Tibial nerve (tissue), 4 donors: ENCODE measurements around the gene BCAS3. TPM values are rescaled to one million over a fixed set of nuclear protein-coding genes. Genes with fewer than 3 reads are reported as not detected.
"Not testable (repeated sequence)": the region's sequence is repeated elsewhere in the genome, so short reads cannot be mapped to it uniquely, and the experiment has no call there.

Source experiments
- DNase-seq, 2 donors: peaks; one replicate each; pipeline ENCODE4 v3.0.0-alpha.2; 2019; ENCODE audit warnings: low spot score in 2 of 2
- H3K27ac ChIP-seq, 4 donors: fragments of 200-600 bp; sonication (generic) in 3 of 4; one replicate each; pipeline ENCODE4 v1.5.1; 2017 to 2019; ENCODE audit warnings: mild to moderate bottlenecking in 1 of 4
- H3K27me3 ChIP-seq, 2 donors: fragments of 200-600 bp; sonication (generic) in 1 of 2; one replicate each; pipeline versions ENCODE4 v1.5.1 to v1.6.0; 2017 to 2019
- H3K36me3 ChIP-seq, 3 donors: fragments of 200-600 bp; sonication (generic); one replicate each; pipeline ENCODE4 v1.5.1; 2018 to 2019
- H3K4me1 ChIP-seq, 4 donors: fragments of 200-600 bp; sonication (generic) in 3 of 4; one replicate each; pipeline ENCODE4 v1.5.1; 2017 to 2019
- H3K4me3 ChIP-seq, 4 donors: fragments of 200-600 bp; sonication (generic) in 3 of 4; one replicate each; pipeline ENCODE4 v1.5.1; 2017 to 2019; ENCODE audit warnings: mild to moderate bottlenecking in 1 of 4, moderate library complexity in 1 of 4
- H3K9me3 ChIP-seq, 4 donors: fragments of 200-600 bp; sonication (generic) in 3 of 4; one replicate each; pipeline ENCODE4 v1.5.1; 2017 to 2019
- EP300 ChIP-seq, 2 donors: sonication (generic); formaldehyde crosslinking; IDR thresholded peaks; one replicate each; pipeline ENCODE4 v1.6.1; 2017; ENCODE audit warnings: antibody characterized with exemption in 2 of 2, mild to moderate bottlenecking in 1 of 2
- POLR2A ChIP-seq, 2 donors: fragments of 450-650 bp; IDR thresholded peaks; one replicate each; pipeline ENCODE4 v1.6.1; 2017; ENCODE audit warnings: antibody characterized with exemption in 2 of 2, mild to moderate bottlenecking in 2 of 2, moderate library complexity in 2 of 2
- WGBS, 2 donors: methylation state at CpG; one replicate each; pipeline ENCODE4 v1.1.5; 2018; 5-methylcytosine and 5-hydroxymethylcytosine counted together
- total RNA-seq, 4 donors: library from RNA; depleted of rRNA; stranded (reverse); fragments of >200 nt; gene quantifications; one replicate each; pipeline ENCODE4 v1.1.0, GENCODE V29; 2016
- TF ChIP-seq, protein P1 (sequence below), 5 experiments: fragments of 200-600 bp in 3 of 5; fragments of 450-650 bp in 2 of 5; sonication (generic) in 3 of 5; IDR thresholded peaks; one replicate each; pipeline ENCODE4 v1.5.1; 2016 to 2019; ENCODE audit warnings: antibody characterized with exemption in 5 of 5, mild to moderate bottlenecking in 3 of 5, moderate library complexity in 2 of 5

BCAS3 gene
- total RNA-seq, 4 donors from 2014 or later, result 26.4 to 48.1 (median 44.8) TPM

DNA sequence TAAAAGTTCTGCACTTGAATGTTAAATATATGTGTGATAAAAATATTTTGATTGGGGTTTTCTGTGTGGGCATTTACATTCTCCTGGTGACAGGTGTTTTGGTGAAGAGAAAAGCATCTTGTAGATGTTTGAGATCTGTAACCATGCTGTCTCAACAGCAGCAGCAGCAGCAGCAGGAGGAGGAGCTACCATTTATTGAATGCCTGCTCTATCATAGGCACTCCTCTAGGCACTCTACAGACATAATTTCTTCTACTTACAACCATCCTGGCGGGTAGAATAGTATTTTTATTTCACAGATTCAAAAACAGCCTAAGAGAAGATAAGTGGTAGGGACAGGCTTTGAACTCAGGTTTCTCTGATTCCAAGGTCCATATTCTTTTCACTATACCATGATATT is 562.3 kb downstream of the BCAS3 start:
- Histone ChIP-seq H3K4me3 (no peak overlapping the region), H3K36me3 (no peaks in the 10 kb centered on the region), H3K9me3 (no peaks in the 10 kb centered on the region), H3K27ac (no peak overlapping the region), H3K27me3 (no peaks in the 10 kb centered on the region), H3K4me1 (peaks cover 0 to 15% (median 3%) of the 10 kb centered on the region in 4 donors)
- TF ChIP-seq, protein P1, sequence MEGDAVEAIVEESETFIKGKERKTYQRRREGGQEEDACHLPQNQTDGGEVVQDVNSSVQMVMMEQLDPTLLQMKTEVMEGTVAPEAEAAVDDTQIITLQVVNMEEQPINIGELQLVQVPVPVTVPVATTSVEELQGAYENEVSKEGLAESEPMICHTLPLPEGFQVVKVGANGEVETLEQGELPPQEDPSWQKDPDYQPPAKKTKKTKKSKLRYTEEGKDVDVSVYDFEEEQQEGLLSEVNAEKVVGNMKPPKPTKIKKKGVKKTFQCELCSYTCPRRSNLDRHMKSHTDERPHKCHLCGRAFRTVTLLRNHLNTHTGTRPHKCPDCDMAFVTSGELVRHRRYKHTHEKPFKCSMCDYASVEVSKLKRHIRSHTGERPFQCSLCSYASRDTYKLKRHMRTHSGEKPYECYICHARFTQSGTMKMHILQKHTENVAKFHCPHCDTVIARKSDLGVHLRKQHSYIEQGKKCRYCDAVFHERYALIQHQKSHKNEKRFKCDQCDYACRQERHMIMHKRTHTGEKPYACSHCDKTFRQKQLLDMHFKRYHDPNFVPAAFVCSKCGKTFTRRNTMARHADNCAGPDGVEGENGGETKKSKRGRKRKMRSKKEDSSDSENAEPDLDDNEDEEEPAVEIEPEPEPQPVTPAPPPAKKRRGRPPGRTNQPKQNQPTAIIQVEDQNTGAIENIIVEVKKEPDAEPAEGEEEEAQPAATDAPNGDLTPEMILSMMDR (IDR thresholded peaks at IDR 0.05), result no peak
- no peak for TF ChIP-seq POLR2A (IDR thresholded peaks at IDR 0.05)
- TF ChIP-seq EP300 (IDR thresholded peaks at IDR 0.05), result no peak
- 94 to 100% methylated on average over 1 of the region's 1 CpG for WGBS, 2 donors
- no peak for DNase-seq

DNA sequence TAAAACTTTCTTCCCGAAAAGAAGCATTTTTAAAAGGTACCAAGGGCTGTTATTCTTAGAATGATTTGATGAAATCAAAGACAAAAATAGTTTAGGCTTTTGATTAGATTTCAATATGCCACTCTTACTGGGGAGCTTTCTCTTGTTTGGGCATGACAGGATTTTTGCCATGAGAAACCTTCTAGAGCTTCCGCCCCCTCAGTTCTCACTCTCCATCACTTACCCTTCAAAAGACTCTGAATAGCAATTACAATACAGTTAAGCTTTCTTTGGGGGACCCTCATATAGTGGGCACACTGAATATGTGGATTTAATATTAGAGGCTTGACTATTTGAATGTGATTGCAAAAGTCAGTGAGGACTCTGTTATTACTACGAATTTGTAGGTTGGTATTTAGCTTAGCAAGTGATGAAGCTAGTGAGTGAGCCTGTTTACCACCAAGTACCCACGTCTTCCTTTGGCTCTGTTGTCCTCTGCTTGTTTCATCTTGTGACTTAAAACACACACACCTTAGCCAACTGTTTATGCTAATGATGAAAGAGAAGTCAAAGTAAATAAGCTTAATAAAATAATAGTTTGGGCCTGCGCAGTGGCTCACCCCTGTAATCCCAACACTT is 563.3 kb downstream of the BCAS3 start:
- TF ChIP-seq EP300 (IDR thresholded peaks at IDR 0.05), result no peak
- TF ChIP-seq, protein P1 (IDR thresholded peaks at IDR 0.05), result no peak
- no peak for TF ChIP-seq POLR2A (IDR thresholded peaks at IDR 0.05)
- 76 to 82% methylated on average over 5 of the region's 5 CpGs for WGBS, 2 donors

DNA sequence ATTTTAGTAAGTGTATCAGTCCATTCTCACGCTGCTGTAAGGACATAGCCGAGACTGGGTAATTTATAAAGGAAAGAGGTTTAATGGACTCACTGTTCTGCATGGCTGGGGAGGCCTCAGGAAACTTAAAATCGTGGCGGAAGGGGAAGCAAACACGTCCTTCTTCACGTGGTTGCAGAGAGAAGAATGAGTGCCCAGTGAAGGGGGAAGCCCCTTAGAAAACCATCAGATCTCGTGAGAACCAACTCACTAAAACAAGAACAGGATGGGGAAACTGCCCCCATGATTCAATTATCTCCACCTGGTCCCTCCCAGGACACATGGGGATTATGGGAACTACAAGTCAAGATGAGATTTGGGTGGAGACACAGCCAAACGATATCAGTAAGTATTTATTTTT is 567.3 kb downstream of the BCAS3 start:
- H3K36me3 ChIP-seq, H3K27ac ChIP-seq, H3K9me3 ChIP-seq, H3K27me3 ChIP-seq, DNase-seq, H3K4me3 ChIP-seq: not testable (repeated sequence)
- peaks cover 0 to 32% (median 19%) of the 10 kb centered on the region in 4 donors for H3K4me1 ChIP-seq
- 72% methylated on average over 8 of the region's 8 CpGs for WGBS, 2 donors

More for the DNA sequence above, 563.3 kb downstream of the BCAS3 start:
- H3K27ac ChIP-seq, result peak overlapping the region in 1 of 4 donors; percentile 25
- no peak for DNase-seq
- H3K4me1 ChIP-seq, result peaks cover 0 to 5% (median 0%) of the 10 kb centered on the region in 4 donors
- H3K9me3 ChIP-seq, result no peaks in the 10 kb centered on the region
- H3K36me3 ChIP-seq, result no peaks in the 10 kb centered on the region
- no peak overlapping the region for H3K4me3 ChIP-seq
- no peaks in the 10 kb centered on the region for H3K27me3 ChIP-seq

DNA sequence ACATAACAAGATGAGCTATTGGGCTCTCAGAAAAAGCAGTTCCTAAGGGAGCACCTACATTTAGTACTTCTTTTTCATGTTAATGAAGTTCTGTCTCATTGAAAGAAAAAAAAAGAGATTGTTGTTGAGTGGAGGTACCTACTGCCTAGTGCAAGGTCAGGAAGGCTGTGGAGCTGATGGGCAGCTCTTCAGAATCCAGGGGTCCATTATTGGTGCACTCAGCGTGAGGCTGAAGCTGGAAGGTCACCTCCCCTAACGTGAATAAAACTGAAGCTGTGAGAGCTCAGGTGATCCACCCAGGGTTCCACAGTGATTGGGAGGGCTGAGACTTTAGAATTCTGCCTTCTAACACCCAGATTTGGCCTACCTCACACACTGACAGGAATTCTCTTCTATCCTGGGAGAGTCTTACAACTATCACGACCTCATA is 568.1 kb downstream of the BCAS3 start:
- Histone ChIP-seq H3K27me3 (no peaks in the 10 kb centered on the region), H3K4me1 (peaks cover 0 to 40% (median 26%) of the 10 kb centered on the region in 4 donors), H3K9me3 (no peaks in the 10 kb centered on the region), H3K36me3 (no peaks in the 10 kb centered on the region), H3K27ac (peak overlapping the region in 2 of 4 donors; percentile 15 to 60), H3K4me3 (no peak overlapping the region)
- DNase-seq, result no peak
- 98% methylated on average over 3 of the region's 3 CpGs for WGBS, 2 donors
- TF ChIP-seq, protein P1 (IDR thresholded peaks at IDR 0.05), result no peak
- TF ChIP-seq EP300 (IDR thresholded peaks at IDR 0.05) (no peak), POLR2A (IDR thresholded peaks at IDR 0.05) (no peak)

DNA sequence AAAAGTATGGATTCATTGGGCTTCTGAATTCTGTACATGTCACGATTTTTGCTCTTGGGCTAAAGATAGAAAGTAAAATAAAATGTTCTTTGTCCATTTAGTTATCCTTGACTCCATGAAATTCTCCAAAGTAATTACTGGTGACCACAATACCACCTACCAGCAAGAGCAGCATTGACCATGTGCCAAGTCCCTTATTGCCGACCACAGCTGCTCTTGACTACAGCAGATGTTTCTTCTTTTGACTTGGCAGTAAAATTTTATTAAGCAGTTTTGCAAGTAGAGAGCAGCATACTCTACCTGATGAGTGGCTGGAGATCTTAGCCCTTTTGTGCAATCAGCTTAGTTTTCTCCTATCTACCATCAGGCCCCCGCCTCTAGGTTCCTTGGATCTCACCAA is 569.8 kb downstream of the BCAS3 start:
- peak; percentile 31 to 61 for DNase-seq
- no peaks in the 10 kb centered on the region for H3K36me3 ChIP-seq
- no peaks in the 10 kb centered on the region for H3K27me3 ChIP-seq
- no peaks in the 10 kb centered on the region for H3K9me3 ChIP-seq
- peaks cover 0 to 56% (median 40%) of the 10 kb centered on the region in 4 donors for H3K4me1 ChIP-seq
- H3K27ac ChIP-seq, result peak overlapping the region in 2 of 4 donors; percentile 77 to 87
- H3K4me3 ChIP-seq, result no peak overlapping the region
- 41 to 50% methylated on average over 3 of the region's 3 CpGs for WGBS, 2 donors
- peak in 1 of 2 donors; percentile 49 for TF ChIP-seq EP300 (IDR thresholded peaks at IDR 0.05)
- TF ChIP-seq, protein P1 (IDR thresholded peaks at IDR 0.05), result no peak
